Measurements from ENCODE around the gene OR7C2.
"Not testable (repeated sequence)": the region's sequence is repeated elsewhere in the genome, so short reads cannot be mapped to it uniquely, and the experiment has no call there.

The OR7C2 gene

GRCh38 chr19:14941189-14941588, at the start of gene OR7C2:
Gene OR7C2, plus strand, starts transcription at chr19:14941489. Its CDS starts 0 bp downstream, at chr19:14941489.
- Histone ChIP-seq H3K27me3 (ENCODE audit: insufficient read depth, low read length) (no peaks in the 10 kb centered on the region), H2AFZ (ENCODE audit: low read depth, low read length) (no peak within 1 kb of the TSS), H3K36me3 (ENCODE audit: insufficient read depth, low read length) (no peaks in the 10 kb centered on the region), H3K4me1 (ENCODE audit: insufficient read depth, low read length) (no peaks in the 10 kb centered on the region), H3K4me3 (ENCODE audit: low read length) (no peak within 1 kb of the TSS), H3K9me3 (ENCODE audit: low read length) (no peaks in the 10 kb centered on the region)

- Histone ChIP-seq H3K4me3 (ENCODE audit: low read length) (no peak overlapping the region), H3K36me3 (ENCODE audit: insufficient read depth, low read length) (no peaks in the 10 kb centered on the region), H3K4me1 (ENCODE audit: insufficient read depth, low read length) (no peaks in the 10 kb centered on the region), H3K9me3 (ENCODE audit: low read length) (no peaks in the 10 kb centered on the region), H3K27me3 (ENCODE audit: insufficient read depth, low read length) (peaks cover 14% of the 10 kb centered on the region), H2AFZ (ENCODE audit: low read depth, low read length) (no peak overlapping the region)
Measured at GRCh38 chr19:14901675-14902260, 39.5 kb upstream of the OR7C2 start.

- peaks cover 17% of the 10 kb centered on the region for H3K27me3 ChIP-seq (ENCODE audit: insufficient read depth, low read length)
- no peak overlapping the region for H3K4me3 ChIP-seq (ENCODE audit: low read length)
- no peak overlapping the region for H2AFZ ChIP-seq (ENCODE audit: low read depth, low read length)
- H3K36me3 ChIP-seq (ENCODE audit: insufficient read depth, low read length) = no peaks in the 10 kb centered on the region
- no peaks in the 10 kb centered on the region for H3K4me1 ChIP-seq (ENCODE audit: insufficient read depth, low read length)
- no peaks in the 10 kb centered on the region for H3K9me3 ChIP-seq (ENCODE audit: low read length)
Measured at GRCh38 chr19:14906711-14907110, 34.6 kb upstream of the OR7C2 start.

- Histone ChIP-seq H3K9me3 (ENCODE audit: low read length) (no peaks in the 10 kb centered on the region), H3K4me3 (ENCODE audit: low read length) (no peak overlapping the region), H3K36me3 (ENCODE audit: insufficient read depth, low read length) (no peaks in the 10 kb centered on the region), H2AFZ (ENCODE audit: low read depth, low read length) (no peak overlapping the region), H3K27me3 (ENCODE audit: insufficient read depth, low read length) (peaks cover 5% of the 10 kb centered on the region), H3K4me1 (ENCODE audit: insufficient read depth, low read length) (no peaks in the 10 kb centered on the region)
Measured at GRCh38 chr19:14915116-14915515, 26.2 kb upstream of the OR7C2 start.

- H2AFZ ChIP-seq (ENCODE audit: low read depth, low read length) = no peak overlapping the region
- no peaks in the 10 kb centered on the region for H3K4me1 ChIP-seq (ENCODE audit: insufficient read depth, low read length)
- no peaks in the 10 kb centered on the region for H3K9me3 ChIP-seq (ENCODE audit: low read length)
- peaks cover 6% of the 10 kb centered on the region for H3K27me3 ChIP-seq (ENCODE audit: insufficient read depth, low read length)
- no peaks in the 10 kb centered on the region for H3K36me3 ChIP-seq (ENCODE audit: insufficient read depth, low read length)
- H3K4me3 ChIP-seq (ENCODE audit: low read length) = no peak overlapping the region
Measured at GRCh38 chr19:14916848-14917247, 24.4 kb upstream of the OR7C2 start.

GRCh38 chr19:14933506-14933905, 7.8 kb upstream of the OR7C2 start:
- Histone ChIP-seq H3K4me1 (ENCODE audit: insufficient read depth, low read length) (no peaks in the 10 kb centered on the region), H2AFZ (ENCODE audit: low read depth, low read length) (no peak overlapping the region), H3K4me3 (ENCODE audit: low read length) (no peak overlapping the region), H3K36me3 (ENCODE audit: insufficient read depth, low read length) (no peaks in the 10 kb centered on the region), H3K27me3 (ENCODE audit: insufficient read depth, low read length) (peaks cover 2% of the 10 kb centered on the region), H3K9me3 (ENCODE audit: low read length) (no peaks in the 10 kb centered on the region)

GRCh38 chr19:14940266-14940665, 1.0 kb upstream of the OR7C2 start:
- Histone ChIP-seq H3K4me1 (ENCODE audit: insufficient read depth, low read length) (no peaks in the 10 kb centered on the region), H3K27me3 (ENCODE audit: insufficient read depth, low read length) (no peaks in the 10 kb centered on the region), H3K9me3 (ENCODE audit: low read length) (no peaks in the 10 kb centered on the region), H3K36me3 (ENCODE audit: insufficient read depth, low read length) (no peaks in the 10 kb centered on the region), H2AFZ (ENCODE audit: low read depth, low read length) (no peak overlapping the region), H3K4me3 (ENCODE audit: low read length) (no peak overlapping the region)

GRCh38 chr19:14943601-14944000, 2.3 kb downstream of the OR7C2 start:
- Histone ChIP-seq H3K9me3 (ENCODE audit: low read length) (no peaks in the 10 kb centered on the region), H2AFZ (ENCODE audit: low read depth, low read length) (no peak overlapping the region), H3K4me1 (ENCODE audit: insufficient read depth, low read length) (no peaks in the 10 kb centered on the region), H3K4me3 (ENCODE audit: low read length) (no peak overlapping the region), H3K36me3 (ENCODE audit: insufficient read depth, low read length) (no peaks in the 10 kb centered on the region), H3K27me3 (ENCODE audit: insufficient read depth, low read length) (no peaks in the 10 kb centered on the region)

GRCh38 chr19:14944456-14944855, 3.2 kb downstream of the OR7C2 start:
- no peaks in the 10 kb centered on the region for H3K4me1 ChIP-seq (ENCODE audit: insufficient read depth, low read length)
- no peaks in the 10 kb centered on the region for H3K9me3 ChIP-seq (ENCODE audit: low read length)
- H3K27me3 ChIP-seq (ENCODE audit: insufficient read depth, low read length) = no peaks in the 10 kb centered on the region
- no peak overlapping the region for H2AFZ ChIP-seq (ENCODE audit: low read depth, low read length)
- H3K36me3 ChIP-seq (ENCODE audit: insufficient read depth, low read length) = no peaks in the 10 kb centered on the region
- no peak overlapping the region for H3K4me3 ChIP-seq (ENCODE audit: low read length)

- H3K4me3 ChIP-seq (ENCODE audit: low read length); H2AFZ ChIP-seq (ENCODE audit: low read depth, low read length); H3K4me1 ChIP-seq (ENCODE audit: insufficient read depth, low read length); H3K9me3 ChIP-seq (ENCODE audit: low read length); H3K27me3 ChIP-seq (ENCODE audit: insufficient read depth, low read length); H3K36me3 ChIP-seq (ENCODE audit: insufficient read depth, low read length): not testable (repeated sequence)
Measured at GRCh38 chr19:14949413-14949812, 8.1 kb downstream of the OR7C2 start.

GRCh38 chr19:14949876-14950275, 8.6 kb downstream of the OR7C2 start:
- no peaks in the 10 kb centered on the region for H3K36me3 ChIP-seq (ENCODE audit: insufficient read depth, low read length)

GRCh38 chr19:14950421-14950820, 9.1 kb downstream of the OR7C2 start:
- H3K9me3 ChIP-seq (ENCODE audit: low read length) = no peaks in the 10 kb centered on the region
- no peaks in the 10 kb centered on the region for H3K4me1 ChIP-seq (ENCODE audit: insufficient read depth, low read length)
- no peak overlapping the region for H2AFZ ChIP-seq (ENCODE audit: low read depth, low read length)
- no peaks in the 10 kb centered on the region for H3K36me3 ChIP-seq (ENCODE audit: insufficient read depth, low read length)
- H3K27me3 ChIP-seq (ENCODE audit: insufficient read depth, low read length) = no peaks in the 10 kb centered on the region
- H3K4me3 ChIP-seq (ENCODE audit: low read length) = no peak overlapping the region

More at GRCh38 chr19:14949876-14950275, 8.6 kb downstream of the OR7C2 start:
- no peak overlapping the region for H3K4me3 ChIP-seq (ENCODE audit: low read length)
- H3K27me3 ChIP-seq (ENCODE audit: insufficient read depth, low read length) = no peaks in the 10 kb centered on the region
- no peaks in the 10 kb centered on the region for H3K9me3 ChIP-seq (ENCODE audit: low read length)
- H3K4me1 ChIP-seq (ENCODE audit: insufficient read depth, low read length) = no peaks in the 10 kb centered on the region
- H2AFZ ChIP-seq (ENCODE audit: low read depth, low read length) = no peak overlapping the region

GRCh38 chr19:14952767-14953166, 11.5 kb downstream of the OR7C2 start:
- no peaks in the 10 kb centered on the region for H3K36me3 ChIP-seq (ENCODE audit: insufficient read depth, low read length)
- H2AFZ ChIP-seq (ENCODE audit: low read depth, low read length) = no peak overlapping the region
- H3K27me3 ChIP-seq (ENCODE audit: insufficient read depth, low read length) = no peaks in the 10 kb centered on the region
- no peaks in the 10 kb centered on the region for H3K4me1 ChIP-seq (ENCODE audit: insufficient read depth, low read length)
- no peak overlapping the region for H3K4me3 ChIP-seq (ENCODE audit: low read length)
- H3K9me3 ChIP-seq (ENCODE audit: low read length) = no peaks in the 10 kb centered on the region

- H3K9me3 ChIP-seq (ENCODE audit: low read length) = no peaks in the 10 kb centered on the region
- H3K4me1 ChIP-seq (ENCODE audit: insufficient read depth, low read length) = no peaks in the 10 kb centered on the region
- no peak overlapping the region for H3K4me3 ChIP-seq (ENCODE audit: low read length)
- no peaks in the 10 kb centered on the region for H3K27me3 ChIP-seq (ENCODE audit: insufficient read depth, low read length)
- H2AFZ ChIP-seq (ENCODE audit: low read depth, low read length) = no peak overlapping the region
- H3K36me3 ChIP-seq (ENCODE audit: insufficient read depth, low read length) = no peaks in the 10 kb centered on the region
Measured at GRCh38 chr19:14954071-14954655, 12.9 kb downstream of the OR7C2 start.

All from neuron (in vitro differentiated cells).